ENCODE measurements around the gene TLK2.

GRCh38 chr17:62580947-62581346 is 102.3 kb downstream of the TLK2 start:
- TF ChIP-seq CTCF (IDR thresholded peaks at IDR 0.05; ENCODE audit: low read depth, low read length) (no peak), POLR2A (IDR thresholded peaks at IDR 0.05; ENCODE audit: extremely low read depth, insufficient read length) (no peak), MAX (IDR thresholded peaks at IDR 0.05; ENCODE audit: low read depth, low read length) (no peak), MYC (IDR thresholded peaks at IDR 0.05; ENCODE audit: low read depth, low read length) (no peak)

Measured in NB4 (cell line).